MCF 10A (cell line): Measurements from ENCODE around the gene CPA1. TPM values are rescaled to one million over a fixed set of nuclear protein-coding genes. Genes with fewer than 3 reads are reported as not detected.

Source experiments
- BruUV-seq: library from RNA; stranded (reverse); fragments of 400-500 nt; replicated peaks from 2 replicates; lab custom pipeline; 2021; lab: Mats Ljungman, UMichigan
- CTCF ChIA-PET: fragments of 300-600 bp; sonication (Branson Sonifier 250); formaldehyde crosslinking; extraction: SDS; loops from one replicate; lab custom pipeline; 2021; ENCODE audit warnings: antibody characterized with exemption, inconsistent platforms; lab: Yijun Ruan, JAX
- POLR2A ChIA-PET: fragments of 300-600, 350-650 bp; sonication (Branson Sonifier 250); formaldehyde crosslinking; extraction: SDS; loops from one replicate; lab custom pipeline; 2020; ENCODE audit warnings: antibody characterized with exemption, inconsistent platforms; lab: Yijun Ruan, JAX
- DNase-seq: peaks from one replicate; pipeline ENCODE4 v3.0.0-alpha.2; 2018; ENCODE audit not compliant: unreplicated experiment
- H3K27ac Mint-ChIP-seq: one replicate; pipeline ENCODE4 v1.8.0; 2022; ENCODE audit warnings: mild to moderate bottlenecking, low read depth, mixed read lengths; ENCODE audit not compliant: unreplicated experiment
- H3K27me3 Mint-ChIP-seq: one replicate; pipeline ENCODE4 v1.8.0; 2022; ENCODE audit warnings: mixed read lengths; ENCODE audit not compliant: insufficient read depth, unreplicated experiment
- H3K36me3 Mint-ChIP-seq: one replicate; pipeline ENCODE4 v1.8.0; 2022; ENCODE audit warnings: mild to moderate bottlenecking, moderate library complexity, mixed read lengths; ENCODE audit not compliant: insufficient read depth, unreplicated experiment
- H3K4me1 Mint-ChIP-seq: one replicate; pipeline ENCODE4 v1.8.0; 2022; ENCODE audit warnings: mixed read lengths; ENCODE audit not compliant: insufficient read depth, unreplicated experiment
- H3K4me3 Mint-ChIP-seq: one replicate; pipeline ENCODE4 v1.8.0; 2022; ENCODE audit warnings: mild to moderate bottlenecking, moderate library complexity, mixed read lengths; ENCODE audit not compliant: unreplicated experiment
- H3K9me3 Mint-ChIP-seq: one replicate; pipeline ENCODE4 v1.8.0; 2022; ENCODE audit warnings: mixed read lengths; ENCODE audit not compliant: unreplicated experiment
- CTCF ChIP-seq: fragments of 200-600 bp; IDR thresholded peaks from one replicate; pipeline ENCODE4 v1.8.0; 2022; ENCODE audit warnings: antibody characterized with exemption, mild to moderate bottlenecking; ENCODE audit not compliant: unreplicated experiment
- intact Hi-C: fragments of 100-400 bp; cut with micrococcal nuclease; formaldehyde crosslinking; loops from 2 replicates; pipeline ENCODE4 v1.14.1; 2022
- total RNA-seq: library from RNA; stranded (reverse); gene quantifications from 2 replicates; pipeline ENCODE4 v1.2.3, GENCODE V29; 2022

CPA1 gene
- total RNA-seq, 1 experiment from 2014 or later: not detected

DNA sequence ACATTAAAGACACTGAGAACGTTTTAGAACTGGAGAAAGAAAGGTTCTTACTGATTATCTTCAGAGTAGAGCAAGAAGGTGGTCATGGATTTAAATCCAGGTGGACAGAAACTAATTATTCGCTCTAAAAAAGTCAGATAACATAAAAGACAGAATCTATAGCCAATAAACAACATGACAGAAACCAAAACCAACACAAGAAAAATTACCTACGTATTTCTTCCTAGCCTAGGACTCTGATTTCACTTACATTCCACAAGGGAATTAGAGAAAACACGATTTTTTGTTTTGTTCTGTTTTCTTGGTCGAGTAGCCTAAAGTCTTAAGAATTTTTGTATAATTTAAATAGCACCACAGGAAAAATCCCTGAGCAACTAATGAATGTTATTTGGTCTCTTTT is 15.1 kb downstream of the CPA1 start:
- H3K36me3 Mint-ChIP-seq: peaks cover 5% of the 10 kb centered on the region
- intact Hi-C loops: no loop called here
- POLR2A ChIA-PET: no interaction called here
- H3K27ac Mint-ChIP-seq: no peak overlapping the region
- CTCF ChIA-PET: no interaction called here
- H3K9me3 Mint-ChIP-seq: no peaks in the 10 kb centered on the region
- no peak for TF ChIP-seq CTCF
- no peak for DNase-seq
- no peak overlapping the region for H3K4me3 Mint-ChIP-seq
- no TSS peak for BruUV-seq
- no peaks in the 10 kb centered on the region for H3K27me3 Mint-ChIP-seq
- H3K4me1 Mint-ChIP-seq: no peaks in the 10 kb centered on the region

DNA sequence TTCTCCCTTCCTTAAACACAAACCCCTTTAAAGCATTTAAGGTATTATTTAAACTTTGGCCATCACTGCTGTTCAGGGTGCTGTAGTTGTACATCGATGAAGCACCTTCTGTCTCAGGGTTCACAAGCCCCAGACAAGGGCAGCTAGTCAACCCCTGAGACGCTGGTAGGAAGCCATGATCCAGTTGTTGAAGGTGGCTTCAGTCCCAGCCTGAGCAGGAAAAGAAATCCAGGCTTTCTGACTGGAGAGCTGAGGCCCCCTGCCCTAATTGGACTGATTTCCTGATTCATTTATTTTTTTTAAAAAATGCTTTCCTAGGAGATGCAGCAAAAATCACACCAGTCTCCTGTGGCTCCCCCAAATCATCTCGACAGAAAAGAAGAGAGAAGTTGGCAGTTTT is 15.8 kb downstream of the CPA1 start:
- POLR2A ChIA-PET: no interaction called here
- no peak overlapping the region for H3K4me3 Mint-ChIP-seq
- H3K36me3 Mint-ChIP-seq: peaks cover 5% of the 10 kb centered on the region
- DNase-seq: no peak
- no peaks in the 10 kb centered on the region for H3K4me1 Mint-ChIP-seq
- H3K27me3 Mint-ChIP-seq: no peaks in the 10 kb centered on the region
- CTCF ChIA-PET: no interaction called here
- BruUV-seq: no TSS peak
- no peaks in the 10 kb centered on the region for H3K9me3 Mint-ChIP-seq
- intact Hi-C loops: no loop called here
- no peak overlapping the region for H3K27ac Mint-ChIP-seq
- no peak for TF ChIP-seq CTCF

DNA sequence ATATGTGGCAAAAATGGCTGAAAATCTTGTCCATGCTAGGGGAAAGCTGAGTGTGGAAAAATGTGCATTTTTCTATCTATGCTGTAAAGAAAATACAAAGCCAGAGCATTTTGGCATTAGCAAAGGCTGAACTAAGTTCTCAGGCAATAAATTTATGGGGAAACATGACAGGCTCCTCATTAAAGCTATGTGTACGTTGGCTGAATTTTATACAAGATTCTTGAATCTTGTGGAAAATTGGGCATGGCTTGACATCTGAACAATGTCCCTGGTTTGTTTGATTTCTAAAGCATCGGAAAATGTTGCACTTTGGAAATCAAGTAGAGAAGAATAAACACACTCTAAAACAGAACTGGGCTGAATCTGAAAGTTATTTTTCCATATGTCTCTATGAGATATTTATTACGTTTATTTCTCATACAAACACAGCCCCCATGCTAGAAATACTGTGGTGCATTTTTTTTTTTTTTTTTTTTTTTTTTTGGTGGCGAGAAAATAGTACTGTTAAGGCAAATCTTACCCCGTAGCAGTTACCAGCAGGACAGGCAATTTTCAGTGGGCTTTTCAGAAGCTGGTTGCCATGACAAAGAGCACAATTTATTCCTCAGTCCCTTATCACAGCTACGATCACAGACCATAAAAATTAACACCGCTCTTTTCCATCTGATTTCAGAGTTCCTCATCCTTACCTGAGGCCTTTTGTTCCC is 16.9 kb downstream of the CPA1 start:
- intact Hi-C loops: no loop called here
- no peak overlapping the region for H3K27ac Mint-ChIP-seq
- no peak overlapping the region for H3K4me3 Mint-ChIP-seq
- no TSS peak for BruUV-seq
- no peaks in the 10 kb centered on the region for H3K9me3 Mint-ChIP-seq
- peaks cover 11% of the 10 kb centered on the region for H3K36me3 Mint-ChIP-seq
- DNase-seq: no peak
- ChIA-PET POLR2A (interaction anchor here (0.7 kb wide), 1 partner anchor 175 kb away, joined by 3 read pairs; no protein-coding TSS in a partner anchor), CTCF (no interaction called here)
- no peaks in the 10 kb centered on the region for H3K27me3 Mint-ChIP-seq
- no peaks in the 10 kb centered on the region for H3K4me1 Mint-ChIP-seq
- no peak for TF ChIP-seq CTCF

- ChIA-PET CTCF (no interaction called here), POLR2A (no interaction called here)
- TF ChIP-seq CTCF: no peak
- intact Hi-C loops: no loop called here
- Mint-ChIP-seq H3K4me3 (no peak overlapping the region), H3K27ac (no peak overlapping the region), H3K36me3 (peaks cover 16% of the 10 kb centered on the region), H3K4me1 (no peaks in the 10 kb centered on the region), H3K27me3 (no peaks in the 10 kb centered on the region), H3K9me3 (no peaks in the 10 kb centered on the region)
- DNase-seq: no peak
- BruUV-seq: no TSS peak
These were observed 17.4 kb downstream of the CPA1 start for GRCh38 chr7:130397758-130398073.
